D721Med (cell line): ENCODE measurements around the gene LIMS1.

Experiments used
- DNase-seq: peaks from one replicate; pipeline ENCODE4 v3.0.0; 2011; ENCODE audit warnings: low spot score; ENCODE audit not compliant: insufficient read length
- FAIRE-seq: peaks from 2 replicates; lab custom pipeline; 2011; peaks lifted over from hg19 to GRCh38; lab: Jason Lieb, UNC
- CTCF ChIP-seq: IDR thresholded peaks from 2 replicates; pipeline ENCODE4 v1.5.1; 2012; ENCODE audit warnings: mild to moderate bottlenecking, control low read depth; ENCODE audit not compliant: insufficient read depth; ENCODE audit errors: missing control alignments

LIMS1 gene

DNA sequence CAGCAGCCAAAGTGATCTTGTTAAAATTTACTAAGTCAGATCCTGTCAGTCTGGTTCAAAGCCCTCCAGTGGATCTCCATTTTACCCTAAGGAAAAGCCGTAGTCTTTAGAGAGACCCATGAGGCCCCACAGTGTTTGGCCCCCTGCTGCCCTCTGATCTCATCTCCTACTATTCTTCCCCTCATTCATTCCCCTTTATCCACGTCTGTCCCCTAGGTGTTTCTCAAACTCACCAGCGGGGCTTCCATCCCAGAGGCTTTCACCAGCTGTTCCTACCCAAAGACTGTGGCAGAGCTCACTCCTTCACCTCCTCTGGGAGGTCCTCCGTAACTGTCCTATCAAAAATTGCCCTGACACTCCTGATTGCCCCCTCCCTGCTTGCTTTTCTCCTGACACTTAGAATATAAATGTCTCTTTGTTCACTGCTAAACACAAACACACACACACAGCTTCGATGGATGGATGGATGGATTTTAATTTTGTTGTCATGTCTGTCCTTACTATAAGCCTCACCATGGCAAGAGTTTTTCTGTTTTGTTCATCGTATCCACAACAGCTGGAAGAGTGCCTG, 26.1 kb downstream of the LIMS1 start:
- FAIRE-seq (no peak), DNase-seq (no peak)
- no peak for TF ChIP-seq CTCF

GRCh38 chr2:108560895-108561530, 26.7 kb downstream of the LIMS1 start:
- DNase-seq (no peak), FAIRE-seq (no peak)
- no peak for TF ChIP-seq CTCF

- no peak for FAIRE-seq
- DNase-seq = no peak
Measured at GRCh38 chr2:108562274-108562673, 28.0 kb downstream of the LIMS1 start.

GRCh38 chr2:108564510-108564909, 30.2 kb downstream of the LIMS1 start:
- no peak for TF ChIP-seq CTCF
- DNase-seq (no peak), FAIRE-seq (peak; percentile 58)

More at GRCh38 chr2:108562274-108562673, 28.0 kb downstream of the LIMS1 start:
- TF ChIP-seq CTCF = no peak

- FAIRE-seq (peak; percentile 95), DNase-seq (peak; percentile 25)
- no peak for TF ChIP-seq CTCF
Measured at GRCh38 chr2:108565778-108566375, 31.6 kb downstream of the LIMS1 start.

GRCh38 chr2:108570416-108570815, 36.1 kb downstream of the LIMS1 start:
- FAIRE-seq (no peak), DNase-seq (no peak)
- TF ChIP-seq CTCF = no peak

DNA sequence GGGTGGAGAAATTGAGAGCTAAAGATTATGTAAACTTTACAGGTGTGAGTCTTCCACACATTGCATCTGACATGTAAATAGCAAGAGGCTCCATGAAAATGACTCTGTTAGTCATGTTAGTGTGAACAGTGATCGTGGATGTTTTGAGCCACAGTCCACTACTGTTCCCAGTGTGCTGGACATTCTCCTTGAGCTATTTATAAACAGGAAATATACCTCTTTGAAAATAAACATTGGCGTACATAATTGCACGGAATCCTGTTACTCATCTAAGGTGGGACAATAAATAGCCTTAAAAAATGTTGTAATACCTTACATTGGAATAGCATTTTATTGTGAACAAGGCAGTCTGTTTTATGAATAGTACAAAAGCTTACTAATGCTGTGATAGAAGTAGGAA, 37.0 kb downstream of the LIMS1 start:
- DNase-seq (no peak), FAIRE-seq (no peak)
- TF ChIP-seq CTCF = no peak
